GM18502 (cell line): Measurements from ENCODE around the gene CNDP1.

ENCODE experiments used
- ATAC-seq: cut with Tn5 transposase; IDR thresholded peaks from one replicate; pipeline ENCODE4 v1.9.1; 2021; ENCODE audit warnings: mild to moderate bottlenecking; ENCODE audit not compliant: unreplicated experiment, poor library complexity

The CNDP1 gene

GRCh38 chr18:74611765-74612164, 77.5 kb downstream of the CNDP1 start:
- no peak for ATAC-seq

GRCh38 chr18:74613381-74613780, 79.1 kb downstream of the CNDP1 start:
- ATAC-seq: peak; percentile 53

GRCh38 chr18:74616494-74616893, 82.2 kb downstream of the CNDP1 start:
- no peak for ATAC-seq

GRCh38 chr18:74617486-74617885, 83.2 kb downstream of the CNDP1 start:
- ATAC-seq: no peak

- no peak for ATAC-seq
These were observed 87.8 kb downstream of the CNDP1 start for GRCh38 chr18:74622072-74622471.

GRCh38 chr18:74623047-74623816, 88.9 kb downstream of the CNDP1 start:
- no peak for ATAC-seq

GRCh38 chr18:74624466-74624865, 90.2 kb downstream of the CNDP1 start:
- ATAC-seq: no peak

GRCh38 chr18:74625157-74625556, 90.9 kb downstream of the CNDP1 start:
- ATAC-seq: no peak

GRCh38 chr18:74626049-74626874, 92.0 kb downstream of the CNDP1 start:
- no peak for ATAC-seq

- ATAC-seq: no peak
These were observed 96.5 kb downstream of the CNDP1 start for GRCh38 chr18:74630804-74631203.

- ATAC-seq: no peak
These were observed 96.9 kb downstream of the CNDP1 start for GRCh38 chr18:74631212-74631611.

GRCh38 chr18:74631623-74632350, 97.5 kb downstream of the CNDP1 start:
- no peak for ATAC-seq

- ATAC-seq: no peak
These were observed 98.0 kb downstream of the CNDP1 start for GRCh38 chr18:74632351-74632679.

- ATAC-seq: no peak
These were observed 98.6 kb downstream of the CNDP1 start for GRCh38 chr18:74632856-74633255.

GRCh38 chr18:74633652-74634352, 99.5 kb downstream of the CNDP1 start:
- ATAC-seq: no peak

GRCh38 chr18:74635224-74635975, 101.1 kb downstream of the CNDP1 start:
- no peak for ATAC-seq
